Upper lobe of left lung (tissue), 6 donors: ENCODE measurements around the gene MYBBP1A. TPM values are rescaled to one million over a fixed set of nuclear protein-coding genes. Genes with fewer than 3 reads are reported as not detected.
"Not testable (repeated sequence)": the region's sequence is repeated elsewhere in the genome, so short reads cannot be mapped to it uniquely, and the experiment has no call there.

Source experiments
- ATAC-seq, 2 donors: fragments of 200-7000 bp; cut with Tn5 transposase; one replicate each; pipeline ENCODE4 v1.9.1; 2022; ENCODE audit warnings: mild to moderate bottlenecking in 2 of 2, moderate library complexity in 2 of 2; ENCODE audit not compliant: low FRiP score in 2 of 2
- DNase-seq, 2 donors: peaks; one replicate each; pipeline ENCODE4 v3.0.0-alpha.2; 2019 to 2020
- H3K27ac ChIP-seq, 4 donors: fragments of 200-600 bp; sonication (generic); one replicate each; pipeline ENCODE4 v1.5.1; 2016 to 2019
- H3K27me3 ChIP-seq, 4 donors: fragments of 200-600 bp; sonication (generic); one replicate each; pipeline ENCODE4 v1.5.1; 2017 to 2019
- H3K36me3 ChIP-seq, 4 donors: fragments of 200-600 bp; sonication (generic); one replicate each; pipeline ENCODE4 v1.5.1; 2016 to 2019
- H3K4me1 ChIP-seq, 4 donors: fragments of 200-600 bp; sonication (generic); one replicate each; pipeline ENCODE4 v1.5.1; 2018 to 2019
- H3K4me3 ChIP-seq, 4 donors: fragments of 200-600 bp; sonication (generic); one replicate each; pipeline ENCODE4 v1.5.1; 2017 to 2019; ENCODE audit warnings: mild to moderate bottlenecking in 2 of 4, moderate library complexity in 1 of 4
- H3K9me3 ChIP-seq, 4 donors: fragments of 200-600 bp; sonication (generic); one replicate each; pipeline ENCODE4 v1.5.1; 2018 to 2019
- EP300 ChIP-seq, 4 donors: sonication (generic); formaldehyde crosslinking; IDR thresholded peaks; one replicate each; pipeline ENCODE4 v1.5.1; 2017; ENCODE audit warnings: antibody characterized with exemption in 4 of 4, control low read depth in 2 of 4
- POLR2A ChIP-seq, 4 donors: fragments of 450-650 bp; IDR thresholded peaks; one replicate each; pipeline ENCODE4 v1.5.1; 2016 to 2017; ENCODE audit warnings: antibody characterized with exemption in 4 of 4, mild to moderate bottlenecking in 2 of 4
- POLR2AphosphoS5 ChIP-seq, 2 donors: sonication (generic); formaldehyde crosslinking; IDR thresholded peaks; one replicate each; pipeline ENCODE4 v1.5.1; 2017; ENCODE audit warnings: antibody characterized with exemption in 2 of 2
- WGBS, 2 donors: methylation state at CpG; one replicate each; pipeline ENCODE4 v1.1.5; 2017 to 2018; 5-methylcytosine and 5-hydroxymethylcytosine counted together
- total RNA-seq, 6 donors: library from RNA; depleted of rRNA in 4 of 6; stranded (reverse); fragments of >200 nt in 4 of 6; gene quantifications; one replicate each; pipeline versions ENCODE4 v1.1.0 to v1.2.1, GENCODE V29; 2016 to 2021
- TF ChIP-seq, protein P1 (sequence below), 6 experiments: fragments of 450-650 bp in 4 of 6; fragments of 200-600 bp in 2 of 6; sonication (generic) in 2 of 6; IDR thresholded peaks; one replicate each; pipeline ENCODE4 v1.5.1; 2016 to 2019; ENCODE audit warnings: antibody characterized with exemption in 6 of 6
- donor health status: DM: no; HTN: no; CAD: no; lungs with moderate emphysema.
- donor health status: DM: no; HTN: yes; CAD: no; lungs with severe emphysema.

Gene MYBBP1A
- total RNA-seq, 6 donors from 2014 or later, result 45.2 to 151 (median 57.3) TPM

DNA sequence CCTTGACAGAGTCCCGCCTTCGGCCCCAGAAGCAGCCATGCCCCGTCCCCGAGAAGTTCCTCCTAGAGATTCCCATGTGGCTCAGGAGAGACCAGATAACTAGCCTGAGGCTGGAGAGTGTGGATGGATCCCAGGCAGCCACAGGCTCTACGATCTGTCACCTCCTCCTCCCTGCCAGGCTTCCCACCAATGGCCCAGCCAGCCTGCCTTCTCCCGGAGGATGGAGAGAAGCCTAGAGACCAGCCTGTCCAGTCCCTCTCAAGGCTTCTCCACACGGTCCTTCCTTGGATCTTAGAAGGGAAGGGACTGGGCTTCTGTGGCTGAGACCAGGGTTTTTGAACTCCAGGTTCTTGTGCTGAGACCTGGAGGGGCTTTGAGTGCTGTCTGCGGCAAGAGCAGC is 27.5 kb upstream of the MYBBP1A start:
- H3K4me1 ChIP-seq, result peaks cover 13 to 20% (median 15%) of the 10 kb centered on the region in 4 donors
- no peak overlapping the region for H3K27ac ChIP-seq
- peaks cover 0 to 17% (median 5%) of the 10 kb centered on the region in 4 donors for H3K27me3 ChIP-seq
- no peak for ATAC-seq
- TF ChIP-seq POLR2A (IDR thresholded peaks at IDR 0.05) (no peak), POLR2AphosphoS5 (IDR thresholded peaks at IDR 0.05) (no peak), EP300 (IDR thresholded peaks at IDR 0.05) (no peak)
- TF ChIP-seq, protein P1, sequence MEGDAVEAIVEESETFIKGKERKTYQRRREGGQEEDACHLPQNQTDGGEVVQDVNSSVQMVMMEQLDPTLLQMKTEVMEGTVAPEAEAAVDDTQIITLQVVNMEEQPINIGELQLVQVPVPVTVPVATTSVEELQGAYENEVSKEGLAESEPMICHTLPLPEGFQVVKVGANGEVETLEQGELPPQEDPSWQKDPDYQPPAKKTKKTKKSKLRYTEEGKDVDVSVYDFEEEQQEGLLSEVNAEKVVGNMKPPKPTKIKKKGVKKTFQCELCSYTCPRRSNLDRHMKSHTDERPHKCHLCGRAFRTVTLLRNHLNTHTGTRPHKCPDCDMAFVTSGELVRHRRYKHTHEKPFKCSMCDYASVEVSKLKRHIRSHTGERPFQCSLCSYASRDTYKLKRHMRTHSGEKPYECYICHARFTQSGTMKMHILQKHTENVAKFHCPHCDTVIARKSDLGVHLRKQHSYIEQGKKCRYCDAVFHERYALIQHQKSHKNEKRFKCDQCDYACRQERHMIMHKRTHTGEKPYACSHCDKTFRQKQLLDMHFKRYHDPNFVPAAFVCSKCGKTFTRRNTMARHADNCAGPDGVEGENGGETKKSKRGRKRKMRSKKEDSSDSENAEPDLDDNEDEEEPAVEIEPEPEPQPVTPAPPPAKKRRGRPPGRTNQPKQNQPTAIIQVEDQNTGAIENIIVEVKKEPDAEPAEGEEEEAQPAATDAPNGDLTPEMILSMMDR (IDR thresholded peaks at IDR 0.05), result no peak
- H3K9me3 ChIP-seq, result no peaks in the 10 kb centered on the region
- 84 to 86% methylated on average over 4 to 8 of the region's 8 CpGs for WGBS, 2 donors
- DNase-seq, result no peak
- H3K4me3 ChIP-seq, result no peak overlapping the region
- no peaks in the 10 kb centered on the region for H3K36me3 ChIP-seq

DNA sequence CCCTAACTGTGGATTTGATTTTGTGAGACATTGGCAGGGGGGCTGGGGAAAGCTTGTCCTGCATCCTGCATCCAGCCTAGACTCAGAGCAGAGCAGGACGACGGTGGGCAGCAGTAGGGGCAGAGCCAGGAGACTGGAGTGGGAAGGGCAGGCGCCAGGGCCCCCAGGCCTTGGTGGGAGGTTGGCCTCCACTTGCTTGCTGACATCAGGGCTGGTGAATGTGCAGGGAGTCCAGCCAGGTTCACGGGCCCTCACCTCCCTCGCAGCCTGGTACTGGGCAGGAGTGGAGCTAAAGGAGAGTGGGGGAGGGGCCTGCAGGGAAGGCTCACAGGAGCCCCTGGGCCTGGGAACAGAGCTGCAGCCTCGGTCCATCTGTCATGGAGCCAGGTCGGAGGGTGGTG is 26.9 kb upstream of the MYBBP1A start:
- DNase-seq (peak in 1 of 2 donors; percentile 55), ATAC-seq (no peak)
- Histone ChIP-seq H3K9me3 (no peaks in the 10 kb centered on the region), H3K4me3 (no peak overlapping the region), H3K27me3 (peaks cover 0 to 17% (median 5%) of the 10 kb centered on the region in 4 donors), H3K27ac (no peak overlapping the region), H3K36me3 (no peaks in the 10 kb centered on the region), H3K4me1 (peaks cover 13 to 20% (median 15%) of the 10 kb centered on the region in 4 donors)
- TF ChIP-seq EP300 (IDR thresholded peaks at IDR 0.05), result no peak
- TF ChIP-seq, protein P1 (IDR thresholded peaks at IDR 0.05), result no peak
- no peak for TF ChIP-seq POLR2A (IDR thresholded peaks at IDR 0.05)
- TF ChIP-seq POLR2AphosphoS5 (IDR thresholded peaks at IDR 0.05), result no peak
- 58 to 74% methylated on average over 6 to 7 of the region's 7 CpGs for WGBS, 2 donors

DNA sequence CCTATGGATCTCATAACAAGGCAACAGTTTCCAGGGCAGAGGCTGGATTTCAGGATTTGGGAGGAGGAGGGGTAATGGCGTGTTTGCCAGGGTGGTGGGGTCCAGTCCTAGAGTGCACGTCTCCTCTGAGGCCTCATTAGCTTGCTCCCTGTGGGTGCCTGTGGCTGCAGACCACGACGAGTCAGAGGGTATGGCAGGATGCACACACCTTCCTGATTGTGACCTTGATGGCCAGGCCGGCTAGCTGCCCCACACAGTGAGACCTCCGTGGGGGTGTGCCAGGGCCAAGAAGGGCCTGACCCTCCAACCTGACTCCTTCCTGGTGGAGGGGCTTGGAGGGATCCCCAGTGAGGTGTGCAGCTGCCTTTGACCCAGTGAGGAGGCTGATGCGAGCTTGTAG is 25.1 kb upstream of the MYBBP1A start:
- no peak for DNase-seq
- 56 to 66% methylated on average over 5 to 7 of the region's 7 CpGs for whole genome bisulfite sequencing, 2 donors
- Histone ChIP-seq H3K4me3 (no peak overlapping the region), H3K27ac (no peak overlapping the region), H3K4me1 (peaks cover 13 to 20% (median 15%) of the 10 kb centered on the region in 4 donors), H3K27me3 (peaks cover 0 to 17% (median 5%) of the 10 kb centered on the region in 4 donors), H3K9me3 (no peaks in the 10 kb centered on the region), H3K36me3 (no peaks in the 10 kb centered on the region)
- TF ChIP-seq, protein P1 (IDR thresholded peaks at IDR 0.05), result no peak
- no peak for TF ChIP-seq POLR2A (IDR thresholded peaks at IDR 0.05)
- no peak for TF ChIP-seq POLR2AphosphoS5 (IDR thresholded peaks at IDR 0.05)
- no peak for TF ChIP-seq EP300 (IDR thresholded peaks at IDR 0.05)
- ATAC-seq, result no peak

DNA sequence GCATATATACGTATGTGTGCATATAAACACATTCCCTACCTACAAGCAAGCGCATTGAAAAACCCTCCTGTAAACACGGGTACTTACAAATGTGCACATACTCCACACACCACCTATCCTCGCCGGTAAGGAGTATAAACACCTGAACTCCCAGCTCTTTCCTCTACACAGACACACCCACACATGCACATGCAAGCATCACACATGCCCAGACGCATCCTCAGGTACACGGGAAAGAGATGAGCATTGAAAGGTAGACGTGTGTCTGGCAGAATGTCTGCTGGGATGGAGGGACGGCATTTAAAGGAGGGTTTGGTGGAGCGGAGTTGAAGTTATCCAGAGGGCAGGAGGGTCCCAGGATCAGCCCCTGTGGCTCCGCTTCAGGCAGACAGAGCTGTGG is 24.5 kb upstream of the MYBBP1A start:
- WGBS, 2 donors, result 87% methylated on average over 11 of the region's 11 CpGs
- H3K27me3 ChIP-seq, result peaks cover 0 to 12% (median 5%) of the 10 kb centered on the region in 4 donors
- H3K4me3 ChIP-seq, result no peak overlapping the region
- no peaks in the 10 kb centered on the region for H3K36me3 ChIP-seq
- peaks cover 9 to 14% (median 11%) of the 10 kb centered on the region in 4 donors for H3K4me1 ChIP-seq
- ATAC-seq (no peak), DNase-seq (no peak)
- H3K27ac ChIP-seq, result no peak overlapping the region
- TF ChIP-seq POLR2A (IDR thresholded peaks at IDR 0.05) (no peak), EP300 (IDR thresholded peaks at IDR 0.05) (no peak), POLR2AphosphoS5 (IDR thresholded peaks at IDR 0.05) (no peak)
- TF ChIP-seq, protein P1 (IDR thresholded peaks at IDR 0.05), result no peak
- no peaks in the 10 kb centered on the region for H3K9me3 ChIP-seq

DNA sequence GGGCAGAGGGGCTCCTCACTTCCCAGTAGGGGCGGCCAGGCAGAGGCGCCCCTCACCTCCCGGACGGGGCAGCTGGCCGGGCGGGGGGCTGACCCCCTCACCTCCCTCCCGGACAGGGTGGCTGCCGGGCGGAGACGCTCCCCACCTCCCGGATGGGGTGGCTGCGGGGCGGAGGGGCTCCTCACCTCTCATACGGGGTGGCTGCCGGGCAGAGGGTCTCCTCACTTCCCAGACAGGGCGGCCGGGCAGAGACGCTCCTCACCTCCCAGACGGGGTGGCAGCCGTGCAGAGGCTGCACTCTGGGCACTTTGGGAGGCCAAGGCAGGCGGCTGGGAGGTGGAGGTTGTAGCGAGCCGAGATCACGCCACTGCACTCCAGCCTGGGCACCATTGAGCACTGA is 23.2 kb upstream of the MYBBP1A start:
- peak in 1 of 2 donors; percentile 67 for DNase-seq
- H3K36me3 ChIP-seq, H3K27me3 ChIP-seq, H3K27ac ChIP-seq, H3K4me1 ChIP-seq, ATAC-seq, H3K4me3 ChIP-seq, H3K9me3 ChIP-seq: not testable (repeated sequence)
- 80 to 100% methylated on average over 1 to 2 of the region's 24 CpGs for WGBS, 2 donors
